Smooth muscle cell of the umbilical artery (primary cell): ENCODE results near the gene MAP1LC3B2. TPM values are rescaled to one million over a fixed set of nuclear protein-coding genes. Genes with fewer than 3 reads are reported as not detected.

Source experiments
- total RNA-seq: library from RNA; depleted of rRNA; stranded (reverse); fragments of >200 nt; gene quantifications from 2 replicates; pipeline ENCODE4 v1.2.3, GENCODE V29; 2014

Gene MAP1LC3B2
- total RNA-seq, result 0.59 and 0.60 TPM in 2 replicates

GRCh38 chr12:116559162-116559935 is at the start of gene MAP1LC3B2:
TSS of gene MAP1LC3B2 (plus strand) at chr12:116559381. CDS start at chr12:116575943, 16,562 bp downstream.

Other genes with a start within 250 kb of the MAP1LC3B2 start
- 28.8 and 40.9 TPM in 2 replicates for gene SPRING1, start 178.7 kb downstream of the MAP1LC3B2 start, total RNA-seq
- 2.7 and 5.7 TPM in 2 replicates for gene RNFT2, start 178.9 kb downstream of the MAP1LC3B2 start, total RNA-seq